Activated naive CD4-positive, alpha-beta T cell treated with anti-CD3 and anti-CD28 coated beads, Interleukin-2, amount 50 U/mL, for 72 hours (primary cell): ENCODE measurements around the gene TTC16. TPM values are rescaled to one million over a fixed set of nuclear protein-coding genes. Genes with fewer than 3 reads are reported as not detected.

Experiments
- ATAC-seq, 2 donors: fragments of 150-1000 bp; cut with Tn5 transposase; 2 replicates each; pipeline ENCODE4 v1.10.0; 2021; ENCODE audit warnings: mild to moderate bottlenecking in 2 of 2, moderate library complexity in 2 of 2
- DNase-seq, 2 donors: peaks; one replicate each; pipeline ENCODE4 v3.0.0; 2021 to 2022; ENCODE audit warnings: low spot score in 2 of 2
- H3K27ac Mint-ChIP-seq, 2 donors: one replicate each; pipeline ENCODE4 v1.8.0; 2022; ENCODE audit warnings: mild to moderate bottlenecking in 2 of 2, mixed read lengths in 2 of 2
- H3K36me3 Mint-ChIP-seq, 2 donors: one replicate each; pipeline ENCODE4 v1.8.0; 2022; ENCODE audit warnings: mixed read lengths in 2 of 2
- H3K9me3 Mint-ChIP-seq, 2 donors: one replicate each; pipeline ENCODE4 v1.8.0; 2022; ENCODE audit warnings: mixed read lengths in 2 of 2
- total RNA-seq, 2 donors: library from RNA; stranded (reverse); gene quantifications; one replicate each; pipeline ENCODE4 v1.2.3, GENCODE V29; 2022

TTC16 gene
- total RNA-seq, 2 donors from 2014 or later: 0.62 to 0.73 TPM

DNA sequence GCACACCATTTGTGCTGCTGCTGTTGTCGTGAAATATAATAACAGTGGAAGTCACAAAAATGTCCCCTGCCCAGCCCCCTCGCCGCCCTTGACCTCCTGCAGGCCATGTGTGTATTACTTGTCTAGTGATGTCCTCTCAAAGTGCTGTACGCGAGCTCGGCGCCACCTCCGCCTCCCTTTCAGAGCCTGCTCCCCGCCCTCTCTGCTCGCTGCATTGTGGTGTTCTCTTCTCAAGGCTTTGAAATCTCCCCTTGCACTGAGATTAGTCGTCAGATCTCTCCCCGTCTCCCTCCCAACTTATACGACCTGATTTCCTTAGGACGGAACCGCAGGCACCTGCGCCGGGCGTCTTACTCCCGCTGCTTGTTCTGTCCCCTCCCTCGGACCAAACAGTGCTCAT is 23.8 kb upstream of the TTC16 start:
- Mint-ChIP-seq H3K36me3 (no peaks in the 10 kb centered on the region), H3K27ac (no peak overlapping the region), H3K9me3 (no peaks in the 10 kb centered on the region)
- ATAC-seq (no peak), DNase-seq (no peak)

DNA sequence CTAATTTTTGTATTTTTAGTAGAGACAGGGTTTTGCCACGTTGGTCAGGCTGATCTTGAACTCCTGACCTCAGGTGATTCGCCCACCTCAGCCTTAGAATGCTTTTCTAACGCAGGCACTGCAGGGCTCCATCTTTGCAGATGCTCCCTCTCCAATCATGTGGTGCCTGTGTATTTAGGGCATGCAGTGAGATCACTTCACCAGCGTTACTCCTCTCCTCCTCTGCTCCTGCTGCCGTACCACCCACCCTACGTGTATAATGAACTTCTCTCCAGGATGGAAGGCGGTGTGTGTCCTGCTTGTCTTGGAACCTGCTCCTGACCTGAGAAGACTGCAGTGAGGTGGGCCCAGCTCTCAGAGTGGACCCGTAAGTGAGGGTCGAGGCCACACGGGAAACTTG is 22.7 kb upstream of the TTC16 start:
- no peak for DNase-seq
- H3K9me3 Mint-ChIP-seq: no peaks in the 10 kb centered on the region
- no peaks in the 10 kb centered on the region for H3K36me3 Mint-ChIP-seq
- no peak for ATAC-seq
- no peak overlapping the region for H3K27ac Mint-ChIP-seq

DNA sequence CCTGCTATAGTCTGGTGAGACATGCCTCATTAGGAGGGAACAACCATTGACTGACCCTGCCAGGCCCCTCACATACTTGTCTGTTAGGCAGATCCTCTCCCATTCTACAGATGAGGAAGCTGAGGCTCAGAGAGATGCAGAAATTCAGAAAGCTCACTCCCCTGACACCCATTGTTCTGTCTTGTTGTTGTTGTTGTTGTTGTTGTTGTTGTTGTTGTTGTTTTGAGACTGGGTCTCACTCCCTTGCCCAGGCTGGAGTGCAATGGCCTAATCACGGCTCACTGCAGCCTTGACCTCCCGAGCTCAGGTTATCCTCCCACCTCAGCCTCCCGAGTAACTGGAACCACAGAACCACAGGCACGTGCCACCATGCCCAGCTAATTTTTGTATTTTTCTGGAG is 22.2 kb upstream of the TTC16 start:
- ATAC-seq (no peak), DNase-seq (no peak)
- H3K36me3 Mint-ChIP-seq: no peaks in the 10 kb centered on the region
- no peaks in the 10 kb centered on the region for H3K9me3 Mint-ChIP-seq
- H3K27ac Mint-ChIP-seq: no peak overlapping the region

DNA sequence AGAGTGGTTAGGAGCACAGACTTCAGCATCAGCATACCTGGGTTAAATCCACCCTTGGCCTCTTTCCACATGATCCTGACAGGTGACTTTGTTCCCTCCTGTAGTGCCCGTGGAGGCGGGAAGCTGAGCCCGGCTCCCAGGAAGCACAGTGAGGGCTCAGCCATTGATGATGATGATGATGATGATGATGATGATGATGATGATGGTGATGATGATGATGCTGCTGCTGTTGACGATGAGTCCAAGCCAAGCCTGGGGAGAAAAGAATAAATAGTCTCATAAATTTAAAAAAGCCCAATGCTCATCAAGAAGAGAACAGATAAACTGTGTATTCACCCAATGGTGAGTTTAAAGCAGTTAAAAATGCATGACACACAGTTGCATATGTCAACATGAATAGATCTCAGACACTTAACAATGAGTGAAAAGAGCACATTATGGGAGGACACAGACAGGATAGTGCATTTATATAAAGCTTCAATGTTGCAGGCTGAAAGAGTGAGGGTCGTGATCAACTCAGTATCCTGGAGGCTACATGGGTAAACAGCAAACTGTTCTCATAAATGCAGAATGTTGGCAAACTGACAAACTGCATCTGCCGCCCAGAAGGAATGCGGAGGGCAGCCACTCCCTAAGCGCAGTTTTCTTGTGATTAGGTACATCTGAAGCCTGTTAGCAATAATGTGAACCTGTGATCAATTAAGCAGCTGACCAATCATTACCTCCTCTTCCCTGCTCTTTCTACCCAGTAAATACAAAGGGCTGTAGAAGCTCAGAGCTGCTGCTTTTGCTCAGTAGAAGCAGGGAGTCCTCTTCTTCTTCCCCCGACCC is 20.8 kb upstream of the TTC16 start:
- ATAC-seq: no peak
- no peak for DNase-seq
- Mint-ChIP-seq H3K36me3 (no peaks in the 10 kb centered on the region), H3K27ac (peak overlapping the region in 1 of 2 donors; percentile 12), H3K9me3 (no peaks in the 10 kb centered on the region)

DNA sequence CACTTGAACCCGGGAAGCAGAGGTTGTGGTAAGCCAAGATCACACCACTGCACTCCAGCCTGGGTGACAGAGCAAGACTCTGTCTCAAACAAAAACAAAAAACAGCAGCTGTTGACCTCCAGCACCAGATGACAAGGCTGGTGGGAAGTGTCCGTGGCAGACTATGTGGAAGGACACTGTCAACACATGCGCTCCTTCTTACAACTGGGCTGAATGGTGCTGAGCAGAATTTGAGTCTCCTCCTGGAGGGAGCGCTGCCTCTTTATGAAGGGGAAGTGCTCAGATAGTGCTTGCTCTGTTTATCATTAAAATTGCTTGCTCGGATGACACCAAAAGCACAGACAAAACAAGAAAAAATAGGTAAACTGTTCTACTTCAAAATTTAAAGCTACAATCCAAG is 18.3 kb upstream of the TTC16 start:
- ATAC-seq: no peak
- DNase-seq: no peak

DNA sequence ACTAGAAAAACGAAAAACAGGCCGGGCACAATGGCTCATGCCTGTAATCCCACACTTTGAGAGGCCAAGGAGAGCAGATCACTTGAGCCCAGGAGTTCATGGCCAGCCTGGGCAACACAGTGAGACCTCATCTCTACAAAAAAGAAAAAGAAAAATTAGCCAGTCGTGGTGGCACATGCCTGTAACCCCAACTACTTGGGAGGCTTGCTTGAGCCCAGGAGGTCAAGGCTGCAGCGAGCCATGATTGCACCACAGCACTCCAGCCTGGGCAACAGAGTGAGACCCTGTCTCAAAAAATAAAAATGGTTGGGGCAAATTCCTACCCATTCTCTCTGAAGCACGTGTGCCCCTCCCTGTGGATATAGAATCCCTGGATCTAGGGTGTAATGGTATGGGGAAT is 17.5 kb upstream of the TTC16 start:
- no peak overlapping the region for H3K27ac Mint-ChIP-seq
- H3K36me3 Mint-ChIP-seq: no peaks in the 10 kb centered on the region
- ATAC-seq: no peak
- H3K9me3 Mint-ChIP-seq: no peaks in the 10 kb centered on the region
- DNase-seq: no peak

More for the DNA sequence above, 18.3 kb upstream of the TTC16 start:
- H3K27ac Mint-ChIP-seq: no peak overlapping the region
- no peaks in the 10 kb centered on the region for H3K36me3 Mint-ChIP-seq
- H3K9me3 Mint-ChIP-seq: no peaks in the 10 kb centered on the region

DNA sequence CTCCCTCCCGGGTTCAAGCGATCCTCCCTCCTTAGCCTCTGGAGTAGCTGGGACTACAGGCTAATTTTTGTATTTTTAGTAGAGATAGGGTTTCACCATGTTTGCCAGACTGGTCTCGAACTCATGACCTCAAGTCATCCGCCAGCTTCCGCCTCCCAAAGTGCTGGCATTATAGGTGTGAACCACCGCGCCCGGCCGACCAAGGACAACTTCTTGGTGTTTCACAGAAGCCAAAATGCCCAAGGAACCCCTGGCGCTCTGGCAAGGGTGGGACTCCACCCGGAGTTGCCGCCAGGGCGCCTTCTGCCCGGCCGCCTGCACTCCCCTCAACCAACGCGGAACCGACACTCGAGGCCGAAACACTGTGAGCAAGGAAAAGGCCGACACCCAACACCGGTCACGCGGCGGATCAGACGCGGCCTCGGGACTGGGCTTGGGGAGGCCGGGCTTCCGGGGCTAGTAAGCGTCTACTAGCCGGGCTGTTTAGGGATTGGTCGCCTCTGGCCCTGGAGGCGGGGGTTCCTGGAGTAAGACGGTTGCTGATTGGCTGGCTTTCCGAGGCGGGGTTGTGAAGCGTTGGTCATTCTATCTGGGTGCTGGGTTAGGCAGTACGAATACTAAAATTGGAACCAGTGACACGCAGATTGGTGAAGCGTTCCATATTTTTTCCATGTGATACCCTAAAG is 16.8 kb upstream of the TTC16 start:
- ATAC-seq (peak; percentile 99 to 100), DNase-seq (peak; percentile 86 to 93)
- Mint-ChIP-seq H3K27ac (peak overlapping the region; percentile 39 to 87), H3K9me3 (no peaks in the 10 kb centered on the region), H3K36me3 (no peaks in the 10 kb centered on the region)

DNA sequence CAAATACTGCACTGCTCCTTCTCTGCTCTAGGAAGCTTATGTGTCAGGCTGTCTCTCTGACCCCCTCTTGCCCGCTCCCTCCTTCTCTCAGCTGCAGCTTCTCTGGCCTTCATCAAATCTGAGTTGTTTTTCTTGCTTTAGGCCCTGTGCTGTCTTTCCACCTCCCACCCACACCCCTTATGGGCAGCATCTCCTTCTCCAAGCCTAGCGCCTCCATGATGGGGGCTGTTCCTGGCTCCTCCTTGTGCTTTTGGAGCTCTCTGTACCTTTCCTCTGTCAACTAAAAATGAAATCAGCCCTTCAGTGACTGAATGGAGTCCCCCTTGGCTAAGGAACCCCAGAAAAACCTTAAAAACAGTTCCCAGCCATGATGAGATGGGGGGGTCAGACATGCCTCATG is 15.7 kb upstream of the TTC16 start:
- H3K36me3 Mint-ChIP-seq: no peaks in the 10 kb centered on the region

DNA sequence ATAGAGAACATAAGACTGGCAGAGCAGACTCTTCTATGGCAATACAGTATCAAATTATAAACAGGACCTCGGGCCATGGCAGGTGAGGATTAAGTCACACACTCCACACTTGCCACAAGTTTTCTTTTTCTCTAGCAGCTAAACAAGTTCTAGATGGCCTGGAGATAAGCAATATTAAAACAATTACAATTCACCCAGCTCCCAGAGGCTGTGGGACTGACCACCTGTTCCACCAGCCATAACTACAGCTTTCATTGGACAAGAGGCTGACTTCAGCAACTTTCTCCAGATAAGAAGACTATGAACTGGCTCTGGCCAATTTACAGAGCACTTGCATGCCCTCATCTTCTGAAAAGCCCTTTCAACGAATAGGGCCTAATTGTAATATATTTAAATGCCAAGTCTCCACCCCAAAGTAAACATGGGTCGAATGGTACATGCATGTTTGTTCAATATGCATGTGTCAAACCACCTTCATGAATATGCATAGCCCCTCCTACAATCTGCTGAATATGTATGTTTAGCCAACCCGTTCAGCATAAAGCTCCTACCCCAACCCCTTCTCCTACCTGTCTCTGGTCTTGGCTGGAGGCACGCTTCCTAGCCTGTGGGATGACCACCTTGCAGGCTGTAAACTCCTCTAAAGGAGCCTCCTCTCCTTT is 15.2 kb upstream of the TTC16 start:
- DNase-seq (no peak), ATAC-seq (no peak)
- H3K27ac Mint-ChIP-seq: peak overlapping the region; percentile 3 to 87
- H3K9me3 Mint-ChIP-seq: no peaks in the 10 kb centered on the region
- no peaks in the 10 kb centered on the region for H3K36me3 Mint-ChIP-seq

More for the DNA sequence above, 15.7 kb upstream of the TTC16 start:
- Mint-ChIP-seq H3K27ac (peak overlapping the region in 1 of 2 donors; percentile 87), H3K9me3 (no peaks in the 10 kb centered on the region)
- DNase-seq (no peak), ATAC-seq (no peak)

DNA sequence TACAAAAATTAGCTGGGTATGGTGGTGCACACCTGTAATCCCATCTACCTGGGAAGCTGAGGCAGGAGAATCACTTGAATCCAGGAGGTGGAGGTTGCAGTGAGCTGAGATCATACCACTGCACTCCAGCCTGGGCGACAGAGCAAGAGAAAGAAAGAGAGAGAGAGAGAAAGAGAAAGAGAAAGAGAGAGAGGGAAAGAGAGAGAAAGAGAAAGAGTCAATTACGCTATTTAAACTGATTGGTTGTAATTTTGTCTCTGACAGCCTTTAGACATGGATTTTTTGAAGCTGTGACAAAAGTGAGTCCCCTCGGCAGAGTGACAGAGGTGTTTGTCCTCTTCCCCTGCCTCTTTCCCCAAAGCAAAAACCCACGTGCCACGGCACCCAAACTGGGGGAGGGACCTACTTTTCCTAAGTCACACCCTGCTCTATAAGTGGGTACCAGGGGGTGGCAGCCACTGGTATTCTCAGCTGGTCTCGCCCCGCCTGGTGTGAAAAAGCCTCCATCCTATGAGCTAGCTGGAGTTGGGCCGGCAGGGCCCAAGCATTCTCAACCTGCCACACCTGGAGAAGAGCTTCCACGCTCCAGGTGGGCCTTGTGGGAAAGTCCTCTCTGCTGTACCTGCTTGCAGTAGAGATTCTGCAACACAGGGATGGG is 12.5 kb upstream of the TTC16 start:
- Mint-ChIP-seq H3K27ac (no peak overlapping the region), H3K9me3 (no peaks in the 10 kb centered on the region), H3K36me3 (peaks cover 0 to under 1% of the 10 kb centered on the region in 2 donors)
- DNase-seq (no peak), ATAC-seq (no peak)

DNA sequence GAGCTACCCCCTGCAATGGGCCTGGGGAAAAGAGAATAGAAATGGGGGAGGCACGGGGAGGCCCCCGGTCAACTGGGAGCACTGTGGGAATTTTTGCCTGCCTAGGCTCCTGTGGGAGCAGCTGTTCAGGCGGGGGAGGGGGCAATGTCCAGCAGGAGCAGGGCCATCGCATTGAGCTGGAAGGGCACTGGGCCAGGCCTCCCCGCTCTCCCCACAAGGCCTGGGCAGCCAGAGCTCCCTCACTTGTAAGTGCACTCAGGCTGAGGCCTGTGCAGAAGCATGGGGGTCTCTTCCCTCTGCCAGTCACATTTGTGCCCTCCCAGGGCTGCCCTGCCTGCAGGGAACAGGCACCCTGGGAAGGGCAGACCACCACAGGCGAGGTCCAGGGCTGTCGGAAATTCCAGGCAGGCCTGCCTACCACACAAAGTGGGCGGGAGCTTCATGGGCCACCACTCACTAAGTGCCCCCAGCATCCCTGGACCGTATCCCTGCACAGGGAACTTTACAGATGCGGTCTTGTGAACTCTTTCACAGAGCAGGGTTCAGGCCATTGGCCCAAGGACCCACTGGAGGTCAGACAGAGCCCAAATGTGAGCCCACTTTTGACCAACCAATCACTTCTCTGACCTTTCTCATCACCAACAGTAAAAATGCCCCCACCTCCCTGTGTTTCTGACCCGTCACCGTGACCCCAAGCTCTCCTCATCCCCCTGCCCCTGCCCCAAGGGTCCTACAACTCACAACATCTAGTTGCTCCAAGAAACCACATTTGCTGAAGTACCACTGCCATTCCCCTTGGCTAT is 10.1 kb upstream of the TTC16 start:
- Mint-ChIP-seq H3K36me3 (peaks cover 0 to 11% of the 10 kb centered on the region in 2 donors), H3K27ac (no peak overlapping the region), H3K9me3 (no peaks in the 10 kb centered on the region)
- no peak for ATAC-seq
- no peak for DNase-seq

DNA sequence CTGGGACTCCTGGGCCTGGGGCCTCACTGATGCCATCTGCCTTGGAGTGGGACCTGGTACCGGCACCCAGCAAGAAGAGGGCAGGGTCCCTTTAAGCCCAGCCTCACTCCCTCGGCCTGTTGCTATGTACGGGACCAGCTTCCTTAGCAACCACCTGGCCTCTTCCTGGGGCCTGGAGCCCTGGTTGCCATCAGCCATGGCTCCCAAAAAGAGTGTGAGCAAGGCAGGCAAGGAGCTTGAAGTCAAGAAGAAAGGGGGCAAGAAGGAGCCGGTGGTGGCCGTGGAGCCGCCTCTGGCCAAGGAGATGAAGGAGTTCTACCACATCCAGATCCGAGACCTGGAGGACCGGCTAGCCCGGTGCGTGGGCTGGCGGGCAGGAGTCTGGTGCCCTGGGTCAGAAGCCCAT is 9.0 kb upstream of the TTC16 start, which contains the start of gene CFAP157:
Gene CFAP157 (plus strand): TSS at position 153 of the 406 bp plus-strand sequence. CDS start 44 bp downstream, at position 197.
- Mint-ChIP-seq H3K36me3 (peaks cover 0 to 11% of the 10 kb centered on the region in 2 donors), H3K27ac (no peak within 1 kb of the TSS), H3K9me3 (no peaks in the 10 kb centered on the region)
- DNase-seq (no peak), ATAC-seq (no peak)

DNA sequence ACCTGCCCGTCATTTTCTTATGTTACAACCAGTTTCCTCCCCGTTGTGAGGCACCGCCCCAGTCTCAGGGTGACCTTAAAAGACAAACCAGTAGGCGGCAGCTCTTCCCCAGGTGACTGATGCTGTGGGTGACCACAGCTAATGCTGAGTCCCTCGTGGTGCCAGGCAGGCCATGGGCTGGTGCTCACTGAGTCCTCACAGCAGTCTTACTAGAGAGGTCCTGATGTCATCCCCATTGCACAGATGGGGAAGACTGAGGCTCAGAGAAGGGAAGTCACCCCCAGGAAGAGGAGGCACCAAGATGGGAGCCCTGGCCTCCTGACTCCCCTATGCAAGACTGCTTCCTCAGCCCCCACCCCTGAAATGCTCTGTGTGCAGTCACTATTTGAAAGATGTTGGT is 8.1 kb upstream of the TTC16 start:
- Mint-ChIP-seq H3K9me3 (no peaks in the 10 kb centered on the region), H3K36me3 (peaks cover 0 to 11% of the 10 kb centered on the region in 2 donors), H3K27ac (no peak overlapping the region)
- DNase-seq (no peak), ATAC-seq (peak; percentile 61 to 89)

DNA sequence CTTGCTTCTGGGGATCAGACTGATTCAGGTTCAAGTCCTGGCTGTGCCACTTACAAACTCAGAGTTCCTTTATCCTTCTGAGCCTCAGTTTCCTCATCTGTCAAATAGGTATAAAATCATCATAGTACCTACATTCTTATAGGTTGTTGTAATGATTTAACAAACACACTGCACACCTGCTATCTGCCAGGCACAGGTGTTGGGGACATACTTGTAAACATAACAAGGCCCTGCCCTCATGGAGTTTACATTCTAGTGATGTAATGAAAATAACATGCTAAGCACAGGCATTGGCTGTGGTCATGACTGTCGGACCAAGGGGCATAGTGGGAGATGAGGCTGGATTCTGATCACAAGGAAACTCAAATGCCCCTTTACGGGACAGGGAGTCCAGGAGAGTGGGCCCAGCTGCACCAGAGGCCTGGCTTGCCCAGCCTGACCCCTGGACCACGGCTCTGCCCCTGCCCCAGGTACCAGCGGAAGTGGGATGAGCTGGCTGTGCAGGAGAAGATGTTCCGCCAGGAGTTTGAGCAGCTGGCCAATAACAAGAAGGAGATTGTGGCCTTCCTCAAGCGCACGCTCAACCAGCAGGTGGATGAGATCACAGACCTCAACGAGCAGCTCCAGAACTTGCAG is 6.8 kb upstream of the TTC16 start:
- no peak overlapping the region for H3K27ac Mint-ChIP-seq
- no peaks in the 10 kb centered on the region for H3K9me3 Mint-ChIP-seq
- no peak for DNase-seq

DNA sequence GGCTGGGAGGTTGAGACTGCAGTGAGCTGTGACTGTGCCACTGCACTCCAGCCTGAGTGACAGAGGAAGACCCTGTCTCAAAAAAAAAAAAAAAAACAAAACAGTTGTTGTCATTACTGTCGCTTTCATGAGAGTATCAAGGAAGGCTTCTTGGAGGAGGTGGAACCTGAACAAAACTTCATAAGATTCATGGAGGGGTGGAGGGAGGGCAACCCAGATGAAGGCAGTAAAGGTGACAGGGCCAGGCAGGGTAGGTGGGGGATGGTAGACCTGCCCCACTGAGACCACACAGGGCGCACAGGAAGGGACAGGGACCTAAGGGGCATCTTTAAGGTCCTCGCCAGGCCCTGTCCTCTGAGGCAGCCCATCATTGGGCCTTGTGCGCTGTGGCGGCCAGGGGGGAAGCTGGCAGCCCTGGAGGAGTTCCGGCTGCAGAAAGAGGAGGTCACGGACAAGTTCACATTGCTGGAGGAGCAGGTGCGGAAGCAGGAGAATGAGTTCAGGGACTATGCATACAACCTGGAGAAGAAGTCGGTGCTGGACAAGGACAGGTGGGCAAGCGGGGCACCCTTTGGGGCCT is 5.6 kb upstream of the TTC16 start:
- H3K9me3 Mint-ChIP-seq: no peaks in the 10 kb centered on the region
- no peak for ATAC-seq
- DNase-seq: no peak
- H3K27ac Mint-ChIP-seq: peak overlapping the region in 1 of 2 donors; percentile 1
- H3K36me3 Mint-ChIP-seq: peaks cover 2 to 12% of the 10 kb centered on the region in 2 donors

More for the DNA sequence above, 6.8 kb upstream of the TTC16 start:
- peaks cover 0 to 11% of the 10 kb centered on the region in 2 donors for H3K36me3 Mint-ChIP-seq
- no peak for ATAC-seq
